HepG2 (cell line): ENCODE results near the gene TM9SF2. TPM values are rescaled to one million over a fixed set of nuclear protein-coding genes. Genes with fewer than 3 reads are reported as not detected.
A peak's percentile ranks its signal among the peaks of the same experiment; 100 is the strongest.

Experiments used
- HMG20B ChIP-seq: conservative IDR thresholded peaks from 2 replicates; pipeline ENCODE4 v1.6.1; 2016; ENCODE audit warnings: missing genetic modification reagents, missing compliant biosample characterization
- NCOA1 ChIP-seq: sonication (generic); formaldehyde crosslinking; IDR thresholded peaks from 2 replicates; pipeline ENCODE4 v1.9.0; 2021; ENCODE audit warnings: missing genetic modification reagents
- NFIC ChIP-seq: IDR thresholded peaks from 2 replicates; pipeline ENCODE4 v1.6.1; 2012; ENCODE audit warnings: mild to moderate bottlenecking, low read length, inconsistent platforms
- NR2F2 ChIP-seq: IDR thresholded peaks from 2 replicates; pipeline ENCODE4 v1.6.1; 2012; ENCODE audit warnings: low read depth, inconsistent platforms, borderline replicate concordance
- PITX1 ChIP-seq: sonication (generic); formaldehyde crosslinking; IDR thresholded peaks from 2 replicates; pipeline ENCODE4 v1.5.1; 2020; ENCODE audit warnings: mild to moderate bottlenecking, missing genetic modification reagents
- ZNF205 ChIP-seq: IDR thresholded peaks from 2 replicates; pipeline ENCODE4 v1.6.1; 2018; ENCODE audit warnings: missing biosample characterization, missing genetic modification reagents
- ZNF207 ChIP-seq: fragments of 450-650 bp; IDR thresholded peaks from 2 replicates; pipeline ENCODE4 v1.6.1; 2016; ENCODE audit warnings: antibody characterized with exemption, borderline replicate concordance
- ZUFSP ChIP-seq: sonication (generic); formaldehyde crosslinking; IDR thresholded peaks from 2 replicates; pipeline ENCODE4 v1.9.0; 2021; ENCODE audit warnings: missing genetic modification reagents, mild to moderate bottlenecking, borderline replicate concordance
- polyA plus RNA-seq, 8 experiments: library from polyadenylated mRNA; depleted of rRNA in 3 of 8; stranded (reverse) in 7 of 8; unstranded in 1 of 8; fragments of >200 nt; fragmentation: Illumina TruSeq in 4 of 8; extraction: Trizol in 4 of 8; gene quantifications; 2 replicates each; pipeline versions ENCODE4 v1.2.1 to v1.2.3, GENCODE V29; 2011 to 2016; ENCODE audit warnings: low read depth in 4 of 8, missing spikeins in 1 of 8, mixed read lengths in 1 of 8; ENCODE audit not compliant: insufficient read depth in 1 of 8
- total RNA-seq, 5 experiments: library from RNA; depleted of rRNA; stranded (reverse); fragments of >200 nt; fragmentation: Illumina TruSeq; extraction: Trizol; gene quantifications; 2 replicates each; pipeline ENCODE4 v1.2.3, GENCODE V29; 2016; ENCODE audit warnings: low read depth in 1 of 5
- TF ChIP-seq, protein P1 (sequence below): sonication (generic); formaldehyde crosslinking; IDR thresholded peaks from one replicate; pipeline ENCODE4 v1.5.1; 2020; ENCODE audit warnings: mild to moderate bottlenecking, missing genetic modification reagents; ENCODE audit errors: not compliant biosample characterization
- TF ChIP-seq, protein P2 (sequence below): sonication (generic); formaldehyde crosslinking; IDR thresholded peaks from 2 replicates; pipeline ENCODE4 v1.4.0; 2020; ENCODE audit warnings: missing genetic modification reagents
- TF ChIP-seq, protein P3 (sequence below): sonication (generic); formaldehyde crosslinking; IDR thresholded peaks from 2 replicates; pipeline ENCODE4 v1.9.0; 2022; ENCODE audit warnings: low read depth, missing genetic modification reagents

The TM9SF2 gene
- total and polyA plus RNA-seq, 2 of the 13 experiments (the other 11 are each of a cell fraction or from before 2014, with no cell fraction given), result 94.1 to 123 TPM

DNA sequence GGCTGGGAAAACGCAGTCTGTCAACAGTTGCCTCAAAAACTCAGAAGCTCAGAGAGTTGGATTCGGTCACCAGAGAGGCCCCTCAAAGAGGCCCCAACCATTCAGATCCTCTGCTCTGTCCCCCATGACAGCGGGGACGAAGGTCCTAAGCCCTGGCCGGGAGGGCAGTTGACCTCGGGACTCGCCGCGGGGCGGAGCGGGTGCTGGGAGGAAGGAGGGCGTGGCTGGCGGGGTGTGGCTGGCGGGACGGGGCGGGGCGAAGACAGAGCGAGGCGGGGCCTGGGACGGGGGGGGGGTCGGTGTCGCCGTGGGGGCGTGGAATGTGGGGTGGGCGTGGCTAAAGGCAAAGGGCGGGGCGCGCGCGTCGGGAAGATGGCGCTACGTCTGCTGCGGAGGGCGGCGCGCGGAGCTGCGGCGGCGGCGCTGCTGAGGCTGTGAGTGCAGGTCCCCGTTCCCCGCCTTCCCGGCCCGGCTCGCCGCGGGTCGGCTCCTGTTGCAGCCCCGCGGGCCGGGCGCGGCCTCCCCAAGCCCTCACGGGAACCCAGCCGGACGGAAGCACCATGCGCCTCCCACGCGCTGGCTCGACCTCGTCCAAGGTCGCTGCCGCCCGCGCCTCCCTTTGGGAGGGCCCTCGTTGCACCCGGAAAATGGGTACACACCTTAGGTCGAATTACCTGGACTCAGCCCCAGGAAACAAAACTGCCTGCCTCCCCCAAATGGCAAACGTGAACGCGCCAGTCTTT lies 105.2 kb downstream of the TM9SF2 start, which contains the start of gene CLYBL (continued):
- TF ChIP-seq, protein P1, sequence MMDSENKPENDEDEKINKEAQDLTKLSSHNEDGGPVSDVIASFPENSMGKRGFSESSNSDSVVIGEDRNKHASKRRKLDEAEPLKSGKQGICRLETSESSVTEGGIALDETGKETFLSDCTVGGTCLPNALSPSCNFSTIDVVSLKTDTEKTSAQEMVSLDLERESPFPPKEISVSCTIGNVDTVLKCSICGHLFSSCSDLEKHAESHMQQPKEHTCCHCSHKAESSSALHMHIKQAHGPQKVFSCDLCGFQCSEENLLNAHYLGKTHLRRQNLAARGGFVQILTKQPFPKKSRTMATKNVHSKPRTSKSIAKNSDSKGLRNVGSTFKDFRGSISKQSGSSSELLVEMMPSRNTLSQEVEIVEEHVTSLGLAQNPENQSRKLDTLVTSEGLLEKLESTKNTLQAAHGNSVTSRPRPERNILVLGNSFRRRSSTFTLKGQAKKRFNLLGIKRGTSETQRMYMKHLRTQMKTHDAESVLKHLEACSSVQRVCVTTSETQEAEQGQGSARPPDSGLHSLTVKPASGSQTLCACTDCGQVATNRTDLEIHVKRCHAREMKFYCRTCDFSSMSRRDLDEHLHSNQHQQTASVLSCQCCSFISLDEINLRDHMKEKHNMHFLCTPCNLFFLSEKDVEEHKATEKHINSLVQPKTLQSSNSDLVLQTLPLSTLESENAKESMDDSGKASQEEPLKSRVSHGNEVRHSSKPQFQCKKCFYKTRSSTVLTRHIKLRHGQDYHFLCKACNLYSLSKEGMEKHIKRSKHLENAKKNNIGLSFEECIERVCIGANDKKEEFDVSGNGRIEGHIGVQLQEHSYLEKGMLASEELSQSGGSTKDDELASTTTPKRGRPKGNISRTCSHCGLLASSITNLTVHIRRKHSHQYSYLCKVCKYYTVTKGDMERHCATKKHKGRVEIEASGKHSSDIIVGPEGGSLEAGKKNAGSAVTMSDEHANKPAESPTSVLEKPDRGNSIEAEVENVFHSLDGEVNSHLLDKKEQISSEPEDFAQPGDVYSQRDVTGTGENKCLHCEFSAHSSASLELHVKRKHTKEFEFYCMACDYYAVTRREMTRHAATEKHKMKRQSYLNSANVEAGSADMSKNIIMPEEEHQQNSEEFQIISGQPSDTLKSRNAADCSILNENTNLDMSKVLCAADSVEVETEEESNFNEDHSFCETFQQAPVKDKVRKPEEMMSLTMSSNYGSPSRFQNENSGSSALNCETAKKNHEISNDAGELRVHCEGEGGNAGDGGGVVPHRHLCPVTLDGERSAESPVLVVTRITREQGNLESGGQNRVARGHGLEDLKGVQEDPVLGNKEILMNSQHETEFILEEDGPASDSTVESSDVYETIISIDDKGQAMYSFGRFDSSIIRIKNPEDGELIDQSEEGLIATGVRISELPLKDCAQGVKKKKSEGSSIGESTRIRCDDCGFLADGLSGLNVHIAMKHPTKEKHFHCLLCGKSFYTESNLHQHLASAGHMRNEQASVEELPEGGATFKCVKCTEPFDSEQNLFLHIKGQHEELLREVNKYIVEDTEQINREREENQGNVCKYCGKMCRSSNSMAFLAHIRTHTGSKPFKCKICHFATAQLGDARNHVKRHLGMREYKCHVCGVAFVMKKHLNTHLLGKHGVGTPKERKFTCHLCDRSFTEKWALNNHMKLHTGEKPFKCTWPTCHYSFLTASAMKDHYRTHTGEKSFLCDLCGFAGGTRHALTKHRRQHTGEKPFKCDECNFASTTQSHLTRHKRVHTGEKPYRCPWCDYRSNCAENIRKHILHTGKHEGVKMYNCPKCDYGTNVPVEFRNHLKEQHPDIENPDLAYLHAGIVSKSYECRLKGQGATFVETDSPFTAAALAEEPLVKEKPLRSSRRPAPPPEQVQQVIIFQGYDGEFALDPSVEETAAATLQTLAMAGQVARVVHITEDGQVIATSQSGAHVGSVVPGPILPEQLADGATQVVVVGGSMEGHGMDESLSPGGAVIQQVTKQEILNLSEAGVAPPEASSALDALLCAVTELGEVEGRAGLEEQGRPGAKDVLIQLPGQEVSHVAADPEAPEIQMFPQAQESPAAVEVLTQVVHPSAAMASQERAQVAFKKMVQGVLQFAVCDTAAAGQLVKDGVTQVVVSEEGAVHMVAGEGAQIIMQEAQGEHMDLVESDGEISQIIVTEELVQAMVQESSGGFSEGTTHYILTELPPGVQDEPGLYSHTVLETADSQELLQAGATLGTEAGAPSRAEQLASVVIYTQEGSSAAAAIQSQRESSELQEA (CRISPR knock-in tag), result no peak
- TF ChIP-seq, protein P2, sequence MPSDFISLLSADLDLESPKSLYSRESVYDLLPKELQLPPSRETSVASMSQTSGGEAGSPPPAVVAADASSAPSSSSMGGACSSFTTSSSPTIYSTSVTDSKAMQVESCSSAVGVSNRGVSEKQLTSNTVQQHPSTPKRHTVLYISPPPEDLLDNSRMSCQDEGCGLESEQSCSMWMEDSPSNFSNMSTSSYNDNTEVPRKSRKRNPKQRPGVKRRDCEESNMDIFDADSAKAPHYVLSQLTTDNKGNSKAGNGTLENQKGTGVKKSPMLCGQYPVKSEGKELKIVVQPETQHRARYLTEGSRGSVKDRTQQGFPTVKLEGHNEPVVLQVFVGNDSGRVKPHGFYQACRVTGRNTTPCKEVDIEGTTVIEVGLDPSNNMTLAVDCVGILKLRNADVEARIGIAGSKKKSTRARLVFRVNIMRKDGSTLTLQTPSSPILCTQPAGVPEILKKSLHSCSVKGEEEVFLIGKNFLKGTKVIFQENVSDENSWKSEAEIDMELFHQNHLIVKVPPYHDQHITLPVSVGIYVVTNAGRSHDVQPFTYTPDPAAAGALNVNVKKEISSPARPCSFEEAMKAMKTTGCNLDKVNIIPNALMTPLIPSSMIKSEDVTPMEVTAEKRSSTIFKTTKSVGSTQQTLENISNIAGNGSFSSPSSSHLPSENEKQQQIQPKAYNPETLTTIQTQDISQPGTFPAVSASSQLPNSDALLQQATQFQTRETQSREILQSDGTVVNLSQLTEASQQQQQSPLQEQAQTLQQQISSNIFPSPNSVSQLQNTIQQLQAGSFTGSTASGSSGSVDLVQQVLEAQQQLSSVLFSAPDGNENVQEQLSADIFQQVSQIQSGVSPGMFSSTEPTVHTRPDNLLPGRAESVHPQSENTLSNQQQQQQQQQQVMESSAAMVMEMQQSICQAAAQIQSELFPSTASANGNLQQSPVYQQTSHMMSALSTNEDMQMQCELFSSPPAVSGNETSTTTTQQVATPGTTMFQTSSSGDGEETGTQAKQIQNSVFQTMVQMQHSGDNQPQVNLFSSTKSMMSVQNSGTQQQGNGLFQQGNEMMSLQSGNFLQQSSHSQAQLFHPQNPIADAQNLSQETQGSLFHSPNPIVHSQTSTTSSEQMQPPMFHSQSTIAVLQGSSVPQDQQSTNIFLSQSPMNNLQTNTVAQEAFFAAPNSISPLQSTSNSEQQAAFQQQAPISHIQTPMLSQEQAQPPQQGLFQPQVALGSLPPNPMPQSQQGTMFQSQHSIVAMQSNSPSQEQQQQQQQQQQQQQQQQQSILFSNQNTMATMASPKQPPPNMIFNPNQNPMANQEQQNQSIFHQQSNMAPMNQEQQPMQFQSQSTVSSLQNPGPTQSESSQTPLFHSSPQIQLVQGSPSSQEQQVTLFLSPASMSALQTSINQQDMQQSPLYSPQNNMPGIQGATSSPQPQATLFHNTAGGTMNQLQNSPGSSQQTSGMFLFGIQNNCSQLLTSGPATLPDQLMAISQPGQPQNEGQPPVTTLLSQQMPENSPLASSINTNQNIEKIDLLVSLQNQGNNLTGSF (CRISPR knock-in tag), result peak; percentile 77; the same call in 1 of the 2 replicates
- TF ChIP-seq, protein P3, sequence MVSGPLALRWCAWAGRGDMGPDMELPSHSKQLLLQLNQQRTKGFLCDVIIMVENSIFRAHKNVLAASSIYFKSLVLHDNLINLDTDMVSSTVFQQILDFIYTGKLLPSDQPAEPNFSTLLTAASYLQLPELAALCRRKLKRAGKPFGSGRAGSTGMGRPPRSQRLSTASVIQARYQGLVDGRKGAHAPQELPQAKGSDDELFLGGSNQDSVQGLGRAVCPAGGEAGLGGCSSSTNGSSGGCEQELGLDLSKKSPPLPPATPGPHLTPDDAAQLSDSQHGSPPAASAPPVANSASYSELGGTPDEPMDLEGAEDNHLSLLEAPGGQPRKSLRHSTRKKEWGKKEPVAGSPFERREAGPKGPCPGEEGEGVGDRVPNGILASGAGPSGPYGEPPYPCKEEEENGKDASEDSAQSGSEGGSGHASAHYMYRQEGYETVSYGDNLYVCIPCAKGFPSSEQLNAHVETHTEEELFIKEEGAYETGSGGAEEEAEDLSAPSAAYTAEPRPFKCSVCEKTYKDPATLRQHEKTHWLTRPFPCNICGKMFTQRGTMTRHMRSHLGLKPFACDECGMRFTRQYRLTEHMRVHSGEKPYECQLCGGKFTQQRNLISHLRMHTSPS (CRISPR knock-in tag), result 0 out of 2 replicates have a peak, but pooled peaks have one; percentile 11
- TF ChIP-seq ZNF207 (no peak), ZUFSP (CRISPR knock-in tag) (no peak), NFIC (no peak), NR2F2 (peak; percentile 52; the same call in 1 of the 2 replicates), HMG20B (no peak), NCOA1 (CRISPR knock-in tag) (no peak), PITX1 (CRISPR knock-in tag) (0 out of 2 replicates have a peak, but pooled peaks have one; percentile 44), ZNF205 (CRISPR knock-in tag) (no peak)
